HG02759 (cell line): Measurements from ENCODE around the gene IKZF1.
A peak's percentile ranks its signal among the peaks of the same experiment; 100 is the strongest.

ENCODE experiments used
- ATAC-seq: cut with Tn5 transposase; IDR thresholded peaks from one replicate; pipeline ENCODE4 v1.9.1; 2021; ENCODE audit warnings: mild to moderate bottlenecking, moderate library complexity; ENCODE audit not compliant: unreplicated experiment

Gene IKZF1

GRCh38 chr7:50282813-50283605 lies 21.5 kb upstream of the IKZF1 start:
- no peak for ATAC-seq

- no peak for ATAC-seq
Observed at GRCh38 chr7:50283731-50284130, 20.8 kb upstream of the IKZF1 start.

- ATAC-seq, result no peak
Observed at GRCh38 chr7:50284296-50284695, 20.2 kb upstream of the IKZF1 start.

- ATAC-seq, result no peak
Observed at GRCh38 chr7:50285269-50285668, 19.2 kb upstream of the IKZF1 start.

- no peak for ATAC-seq
Observed at GRCh38 chr7:50287129-50287528, 17.4 kb upstream of the IKZF1 start.

GRCh38 chr7:50292165-50292757 lies 12.3 kb upstream of the IKZF1 start:
- ATAC-seq, result peak; percentile 41

- ATAC-seq, result peak; percentile 46
Observed at GRCh38 chr7:50292763-50293162, 11.8 kb upstream of the IKZF1 start.

GRCh38 chr7:50293509-50294179 lies 10.9 kb upstream of the IKZF1 start:
- ATAC-seq, result peak; percentile 62

- no peak for ATAC-seq
Observed at GRCh38 chr7:50295133-50295532, 9.4 kb upstream of the IKZF1 start.

GRCh38 chr7:50296799-50297198 lies 7.7 kb upstream of the IKZF1 start:
- no peak for ATAC-seq

- no peak for ATAC-seq
Observed at GRCh38 chr7:50298811-50299562, 5.5 kb upstream of the IKZF1 start.

- ATAC-seq, result no peak
Observed at GRCh38 chr7:50300336-50300735, 4.2 kb upstream of the IKZF1 start.

- no peak for ATAC-seq
Observed at GRCh38 chr7:50302486-50303334, 1.8 kb upstream of the IKZF1 start.

GRCh38 chr7:50303335-50304128 lies 984 bp upstream of the IKZF1 start:
- ATAC-seq, result peak; percentile 35

GRCh38 chr7:50304911-50305582 lies 531 bp downstream of the IKZF1 start:
- ATAC-seq, result peak; percentile 43

GRCh38 chr7:50305583-50306493 lies 1.3 kb downstream of the IKZF1 start:
- ATAC-seq, result no peak

- no peak for ATAC-seq
Observed at GRCh38 chr7:50306494-50307367, 2.2 kb downstream of the IKZF1 start.
